MCF 10A (cell line): ENCODE results near the gene SLCO2A1. TPM values are rescaled to one million over a fixed set of nuclear protein-coding genes. Genes with fewer than 3 reads are reported as not detected.

ENCODE experiments used
- BruUV-seq: library from RNA; stranded (reverse); fragments of 400-500 nt; replicated peaks from 2 replicates; lab custom pipeline; 2021; lab: Mats Ljungman, UMichigan
- CTCF ChIA-PET: fragments of 300-600 bp; sonication (Branson Sonifier 250); formaldehyde crosslinking; extraction: SDS; loops from one replicate; lab custom pipeline; 2021; ENCODE audit warnings: antibody characterized with exemption, inconsistent platforms; lab: Yijun Ruan, JAX
- POLR2A ChIA-PET: fragments of 300-600, 350-650 bp; sonication (Branson Sonifier 250); formaldehyde crosslinking; extraction: SDS; loops from one replicate; lab custom pipeline; 2020; ENCODE audit warnings: antibody characterized with exemption, inconsistent platforms; lab: Yijun Ruan, JAX
- DNase-seq: peaks from one replicate; pipeline ENCODE4 v3.0.0-alpha.2; 2018; ENCODE audit not compliant: unreplicated experiment
- H3K27ac Mint-ChIP-seq: one replicate; pipeline ENCODE4 v1.8.0; 2022; ENCODE audit warnings: mild to moderate bottlenecking, low read depth, mixed read lengths; ENCODE audit not compliant: unreplicated experiment
- H3K27me3 Mint-ChIP-seq: one replicate; pipeline ENCODE4 v1.8.0; 2022; ENCODE audit warnings: mixed read lengths; ENCODE audit not compliant: insufficient read depth, unreplicated experiment
- H3K36me3 Mint-ChIP-seq: one replicate; pipeline ENCODE4 v1.8.0; 2022; ENCODE audit warnings: mild to moderate bottlenecking, moderate library complexity, mixed read lengths; ENCODE audit not compliant: insufficient read depth, unreplicated experiment
- H3K4me1 Mint-ChIP-seq: one replicate; pipeline ENCODE4 v1.8.0; 2022; ENCODE audit warnings: mixed read lengths; ENCODE audit not compliant: insufficient read depth, unreplicated experiment
- H3K4me3 Mint-ChIP-seq: one replicate; pipeline ENCODE4 v1.8.0; 2022; ENCODE audit warnings: mild to moderate bottlenecking, moderate library complexity, mixed read lengths; ENCODE audit not compliant: unreplicated experiment
- H3K9me3 Mint-ChIP-seq: one replicate; pipeline ENCODE4 v1.8.0; 2022; ENCODE audit warnings: mixed read lengths; ENCODE audit not compliant: unreplicated experiment
- intact Hi-C: fragments of 100-400 bp; cut with micrococcal nuclease; formaldehyde crosslinking; loops from 2 replicates; pipeline ENCODE4 v1.14.1; 2022
- total RNA-seq: library from RNA; stranded (reverse); gene quantifications from 2 replicates; pipeline ENCODE4 v1.2.3, GENCODE V29; 2022
- TF ChIP-seq, protein P1 (sequence below): fragments of 200-600 bp; IDR thresholded peaks from one replicate; pipeline ENCODE4 v1.8.0; 2022; ENCODE audit warnings: antibody characterized with exemption, mild to moderate bottlenecking; ENCODE audit not compliant: unreplicated experiment

The SLCO2A1 gene
- total RNA-seq, 1 experiment from 2014 or later: 1.0 TPM

DNA sequence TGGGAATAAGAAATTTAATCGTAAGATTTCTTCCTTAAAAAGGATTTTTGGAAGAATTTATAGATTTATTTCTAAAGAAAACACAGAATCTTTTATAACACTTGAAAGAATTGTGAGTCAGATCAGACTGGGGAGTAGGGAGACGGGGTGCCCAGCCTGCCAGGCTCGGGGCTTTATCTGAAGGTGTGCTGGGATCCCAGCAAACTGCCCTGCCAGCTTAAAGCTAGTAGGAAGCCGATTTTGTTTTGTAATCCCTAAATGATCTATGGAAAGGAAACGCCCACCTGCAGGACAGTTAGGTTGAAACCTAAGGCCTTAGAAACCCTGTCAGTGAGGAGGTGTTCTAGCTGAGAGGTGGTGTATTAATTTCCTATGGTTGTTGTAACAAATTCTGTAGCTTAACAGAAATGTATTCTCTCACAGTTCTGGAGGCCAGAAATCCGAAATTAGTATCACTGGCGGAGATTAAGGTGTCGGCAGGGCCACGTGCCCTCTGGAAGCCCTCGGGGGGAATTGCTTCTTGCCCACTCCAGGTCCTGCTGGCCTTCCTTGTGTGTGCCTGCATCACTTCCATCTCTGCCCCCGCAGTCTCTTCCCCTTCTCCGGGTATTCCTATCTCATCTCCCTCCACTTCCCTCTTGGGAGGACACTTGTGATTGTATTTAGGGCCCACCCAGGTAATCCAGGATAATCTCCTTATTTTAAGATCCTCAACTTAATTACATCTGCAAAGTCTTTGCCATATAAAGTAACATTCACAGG is 114.7 kb downstream of the SLCO2A1 start:
- intact Hi-C loops: no loop called here
- ChIA-PET POLR2A (interaction anchor here (2.1 kb wide), 1 partner anchor 11 kb away, joined by 5 read pairs; no protein-coding TSS in a partner anchor), CTCF (interaction anchor here (0.5 to 0.6 kb wide), 2 partner anchors 228 to 269 kb away, joined by 3 read pairs; no protein-coding TSS in a partner anchor)
- BruUV-seq: no TSS peak
- Mint-ChIP-seq H3K27me3 (no peaks in the 10 kb centered on the region), H3K4me3 (no peak overlapping the region), H3K4me1 (no peaks in the 10 kb centered on the region), H3K27ac (no peak overlapping the region), H3K36me3 (no peaks in the 10 kb centered on the region), H3K9me3 (no peaks in the 10 kb centered on the region)
- TF ChIP-seq, protein P1, sequence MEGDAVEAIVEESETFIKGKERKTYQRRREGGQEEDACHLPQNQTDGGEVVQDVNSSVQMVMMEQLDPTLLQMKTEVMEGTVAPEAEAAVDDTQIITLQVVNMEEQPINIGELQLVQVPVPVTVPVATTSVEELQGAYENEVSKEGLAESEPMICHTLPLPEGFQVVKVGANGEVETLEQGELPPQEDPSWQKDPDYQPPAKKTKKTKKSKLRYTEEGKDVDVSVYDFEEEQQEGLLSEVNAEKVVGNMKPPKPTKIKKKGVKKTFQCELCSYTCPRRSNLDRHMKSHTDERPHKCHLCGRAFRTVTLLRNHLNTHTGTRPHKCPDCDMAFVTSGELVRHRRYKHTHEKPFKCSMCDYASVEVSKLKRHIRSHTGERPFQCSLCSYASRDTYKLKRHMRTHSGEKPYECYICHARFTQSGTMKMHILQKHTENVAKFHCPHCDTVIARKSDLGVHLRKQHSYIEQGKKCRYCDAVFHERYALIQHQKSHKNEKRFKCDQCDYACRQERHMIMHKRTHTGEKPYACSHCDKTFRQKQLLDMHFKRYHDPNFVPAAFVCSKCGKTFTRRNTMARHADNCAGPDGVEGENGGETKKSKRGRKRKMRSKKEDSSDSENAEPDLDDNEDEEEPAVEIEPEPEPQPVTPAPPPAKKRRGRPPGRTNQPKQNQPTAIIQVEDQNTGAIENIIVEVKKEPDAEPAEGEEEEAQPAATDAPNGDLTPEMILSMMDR: no peak
- no peak for DNase-seq

DNA sequence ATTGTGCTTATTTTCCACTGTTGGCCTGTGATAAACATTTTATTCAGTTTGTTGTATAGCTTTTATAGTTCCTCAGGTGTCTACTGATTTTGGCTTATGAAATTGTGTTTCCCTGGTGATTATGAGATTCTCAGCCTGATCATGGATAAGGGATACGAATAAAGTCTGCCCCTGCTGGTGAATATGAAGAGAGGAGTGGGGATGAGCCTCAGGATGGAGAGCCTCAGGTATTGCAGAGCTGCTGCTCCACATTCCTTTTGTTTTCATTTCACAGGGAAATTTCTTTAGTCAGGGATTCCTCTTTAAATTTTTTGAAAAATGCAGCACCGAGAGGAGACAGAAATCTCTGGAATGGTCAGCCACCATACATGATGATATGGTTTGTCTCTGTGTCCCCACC is 119.3 kb downstream of the SLCO2A1 start:
- DNase-seq: peak; percentile 18
- no peaks in the 10 kb centered on the region for H3K9me3 Mint-ChIP-seq
- ChIA-PET POLR2A (interaction anchor here (0.6 kb wide), 1 partner anchor 13 kb away, joined by 3 read pairs; no protein-coding TSS in a partner anchor), CTCF (interaction anchor here (0.6 to 1.3 kb wide), 4 partner anchors 33 to 1718 kb away, joined by 3 to 4 read pairs (median 4); no protein-coding TSS in a partner anchor)
- no peaks in the 10 kb centered on the region for H3K27me3 Mint-ChIP-seq
- no TSS peak for BruUV-seq
- TF ChIP-seq, protein P1: peak; percentile 11
- H3K4me3 Mint-ChIP-seq: no peak overlapping the region
- intact Hi-C loops: no loop called here
- no peaks in the 10 kb centered on the region for H3K36me3 Mint-ChIP-seq
- no peak overlapping the region for H3K27ac Mint-ChIP-seq
- H3K4me1 Mint-ChIP-seq: no peaks in the 10 kb centered on the region

DNA sequence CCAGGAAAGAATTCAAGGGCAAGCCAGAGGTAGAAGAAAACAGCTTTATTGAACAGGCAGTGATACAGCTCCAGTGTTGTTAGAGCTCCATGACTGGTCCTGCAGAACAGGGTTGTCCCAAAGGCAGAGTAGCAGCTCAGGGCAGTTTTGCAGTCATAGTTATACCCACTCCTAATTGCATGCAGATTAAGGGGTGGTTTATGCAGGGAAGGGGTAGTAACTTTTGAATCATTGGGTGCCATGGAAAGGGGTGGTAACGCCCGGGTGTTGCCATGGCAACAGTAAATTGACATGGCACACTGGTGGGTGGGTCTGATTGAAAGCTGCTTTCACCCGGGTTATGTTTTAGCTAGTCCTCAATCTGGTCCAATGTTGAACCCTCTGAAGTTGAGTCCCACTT is 124.3 kb downstream of the SLCO2A1 start:
- TF ChIP-seq, protein P1: no peak
- no TSS peak for BruUV-seq
- Mint-ChIP-seq H3K4me3 (no peak overlapping the region), H3K27me3 (peaks cover 12% of the 10 kb centered on the region), H3K9me3 (no peaks in the 10 kb centered on the region), H3K4me1 (no peaks in the 10 kb centered on the region), H3K27ac (no peak overlapping the region), H3K36me3 (no peaks in the 10 kb centered on the region)
- no peak for DNase-seq
- intact Hi-C loops: no loop called here
- ChIA-PET POLR2A (no interaction called here), CTCF (interaction anchor here (0.5 to 1.3 kb wide), 4 partner anchors 9 to 56 kb away, joined by 3 to 5 read pairs (median 4); partner anchors contain the start of gene RAB6B)

DNA sequence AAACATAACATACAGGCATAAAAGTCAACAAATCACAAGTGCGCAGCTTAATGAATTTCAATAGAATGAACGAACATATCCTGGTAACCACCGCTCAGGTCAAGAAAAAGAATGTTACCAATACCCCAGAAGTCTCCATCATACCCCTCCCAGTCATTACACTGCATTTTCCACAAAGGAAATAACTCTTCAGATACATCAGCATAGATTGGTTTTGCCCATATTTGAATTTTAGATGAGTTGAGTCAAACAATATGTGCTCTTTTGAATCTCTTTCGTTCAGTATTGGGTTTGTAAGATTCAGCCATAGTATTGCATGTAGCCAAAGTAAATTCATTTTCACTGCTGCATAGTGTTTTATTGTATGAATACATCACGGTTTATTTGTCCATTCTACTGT is 127.9 kb downstream of the SLCO2A1 start:
- DNase-seq: no peak
- H3K27ac Mint-ChIP-seq: no peak overlapping the region
- CTCF ChIA-PET: no interaction called here
- peaks cover 20% of the 10 kb centered on the region for H3K27me3 Mint-ChIP-seq
- H3K4me3 Mint-ChIP-seq: no peak overlapping the region
- TF ChIP-seq, protein P1: no peak
- POLR2A ChIA-PET: no interaction called here
- H3K36me3 Mint-ChIP-seq: no peaks in the 10 kb centered on the region
- intact Hi-C loops: no loop called here
- no peaks in the 10 kb centered on the region for H3K4me1 Mint-ChIP-seq
- no peaks in the 10 kb centered on the region for H3K9me3 Mint-ChIP-seq
- BruUV-seq: no TSS peak
